ENCODE data around the gene E4F1.

E4F1 gene

DNA sequence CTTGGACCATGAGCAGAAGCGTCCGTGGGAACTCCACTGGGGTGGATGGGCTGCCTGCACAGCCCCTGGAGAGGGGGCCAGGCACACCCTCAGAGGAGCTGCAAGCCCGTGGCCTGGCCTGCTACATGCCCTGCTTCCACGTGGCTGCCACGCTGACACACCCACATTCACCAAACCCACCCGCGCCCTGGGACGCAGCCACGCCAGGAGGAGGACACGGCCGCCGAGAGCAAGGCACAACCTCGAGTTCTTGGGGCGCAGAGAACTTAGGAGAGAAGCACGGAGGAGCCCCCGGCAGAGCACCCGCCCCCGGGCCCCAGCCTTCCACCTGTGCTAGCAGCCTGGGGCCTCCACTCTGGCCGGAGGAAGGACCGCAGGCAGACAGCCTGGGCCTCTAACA lies 45.8 kb upstream of the E4F1 start:
- TF ChIP-seq, protein P1, sequence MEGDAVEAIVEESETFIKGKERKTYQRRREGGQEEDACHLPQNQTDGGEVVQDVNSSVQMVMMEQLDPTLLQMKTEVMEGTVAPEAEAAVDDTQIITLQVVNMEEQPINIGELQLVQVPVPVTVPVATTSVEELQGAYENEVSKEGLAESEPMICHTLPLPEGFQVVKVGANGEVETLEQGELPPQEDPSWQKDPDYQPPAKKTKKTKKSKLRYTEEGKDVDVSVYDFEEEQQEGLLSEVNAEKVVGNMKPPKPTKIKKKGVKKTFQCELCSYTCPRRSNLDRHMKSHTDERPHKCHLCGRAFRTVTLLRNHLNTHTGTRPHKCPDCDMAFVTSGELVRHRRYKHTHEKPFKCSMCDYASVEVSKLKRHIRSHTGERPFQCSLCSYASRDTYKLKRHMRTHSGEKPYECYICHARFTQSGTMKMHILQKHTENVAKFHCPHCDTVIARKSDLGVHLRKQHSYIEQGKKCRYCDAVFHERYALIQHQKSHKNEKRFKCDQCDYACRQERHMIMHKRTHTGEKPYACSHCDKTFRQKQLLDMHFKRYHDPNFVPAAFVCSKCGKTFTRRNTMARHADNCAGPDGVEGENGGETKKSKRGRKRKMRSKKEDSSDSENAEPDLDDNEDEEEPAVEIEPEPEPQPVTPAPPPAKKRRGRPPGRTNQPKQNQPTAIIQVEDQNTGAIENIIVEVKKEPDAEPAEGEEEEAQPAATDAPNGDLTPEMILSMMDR (IDR thresholded peaks at IDR 0.05; ENCODE audit: control insufficient read depth, extremely low read depth, insufficient read depth) = no peak
- DNase-seq (ENCODE audit: low read depth) = no peak
- H3K4me3 ChIP-seq (ENCODE audit: low read depth, low read length) = no peak overlapping the region

DNA sequence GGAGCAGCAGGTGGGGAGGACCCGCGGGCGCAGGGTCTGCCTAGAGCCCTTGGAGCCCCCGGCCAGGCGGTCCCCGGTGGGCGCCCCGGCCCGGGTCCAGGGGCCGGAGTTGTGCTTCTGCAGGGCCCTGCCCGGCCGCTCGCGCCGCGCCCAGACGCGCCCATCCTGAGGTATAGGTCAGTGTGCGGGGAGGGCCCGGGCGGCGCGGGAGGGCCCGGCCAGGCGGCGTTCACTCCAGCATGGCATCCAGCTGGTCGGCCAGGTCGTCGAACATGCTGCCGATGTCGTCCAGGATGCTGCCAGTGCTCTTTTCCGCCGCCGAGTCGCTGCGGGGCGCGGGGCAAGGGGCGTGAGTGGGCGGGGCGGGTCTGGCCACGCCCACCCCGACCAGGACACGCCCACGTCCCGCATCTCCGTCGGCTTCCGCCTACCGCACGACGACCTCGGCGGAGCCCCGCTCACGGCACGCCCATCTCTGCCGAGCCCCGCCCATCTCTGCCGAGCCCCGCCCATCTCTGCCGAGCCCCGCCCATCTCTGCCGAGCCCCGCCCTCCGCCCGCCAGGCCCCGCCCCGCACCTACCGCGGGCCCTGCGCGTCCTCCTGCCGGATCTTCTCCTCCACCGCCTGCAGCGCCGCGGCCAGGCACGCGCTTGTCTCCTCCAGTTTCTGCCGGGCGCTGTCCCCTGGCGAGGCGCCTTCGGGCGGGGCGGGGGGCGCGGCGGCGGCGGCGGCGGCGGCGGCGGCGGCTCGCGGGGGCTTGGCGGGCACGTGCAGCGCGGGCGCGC lies 44.9 kb upstream of the E4F1 start:
- H3K4me3 ChIP-seq (ENCODE audit: low read depth, low read length) = no peak overlapping the region
- DNase-seq (ENCODE audit: low read depth) = no peak

DNA sequence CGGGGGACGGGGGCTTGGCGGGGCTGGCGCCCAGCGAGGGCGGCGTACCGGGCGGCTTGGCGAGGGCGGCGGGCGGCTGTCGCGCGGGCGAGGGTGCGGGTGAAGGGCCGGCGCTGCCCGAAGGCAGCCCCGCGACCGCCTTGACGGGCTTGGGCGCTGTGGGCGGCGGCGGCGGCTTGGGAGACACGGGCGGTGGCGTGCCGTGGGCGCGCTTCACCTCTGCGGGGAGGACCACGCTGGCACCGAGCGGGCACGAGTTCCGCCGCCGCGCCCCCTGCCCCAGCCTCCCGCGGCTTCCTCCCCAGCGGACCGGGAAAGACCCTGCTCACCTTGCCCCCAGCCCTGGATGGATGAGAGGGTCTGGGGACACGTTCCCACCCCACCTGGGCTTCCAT lies 44.3 kb upstream of the E4F1 start:
- DNase-seq (ENCODE audit: low read depth) = no peak
- TF ChIP-seq, protein P1 (IDR thresholded peaks at IDR 0.05; ENCODE audit: control insufficient read depth, extremely low read depth, insufficient read depth) = no peak
- no peak overlapping the region for H3K4me3 ChIP-seq (ENCODE audit: low read depth, low read length)

More for the DNA sequence above, 44.9 kb upstream of the E4F1 start:
- TF ChIP-seq, protein P1 (IDR thresholded peaks at IDR 0.05; ENCODE audit: control insufficient read depth, extremely low read depth, insufficient read depth) = no peak

DNA sequence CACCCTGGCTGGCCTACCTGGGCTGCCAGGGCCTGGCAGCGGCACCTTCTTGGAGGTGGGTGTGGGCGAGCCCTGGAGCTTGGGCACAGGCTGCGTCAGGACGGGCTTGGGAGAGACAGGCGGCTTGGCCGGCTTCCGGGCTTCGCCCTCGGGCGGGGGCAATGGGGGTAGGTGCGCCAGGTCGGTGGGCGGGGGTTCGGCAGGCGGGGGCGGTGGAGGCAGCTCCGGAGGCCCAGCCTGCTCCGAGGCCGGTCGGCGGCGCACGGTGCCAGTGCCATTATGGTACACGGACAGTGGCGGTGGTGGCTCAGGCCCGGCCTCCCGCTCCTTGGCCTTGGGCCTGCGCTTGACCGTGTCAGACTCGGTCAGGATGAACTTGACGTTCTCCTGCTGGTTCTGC lies 43.8 kb upstream of the E4F1 start:
- DNase-seq (ENCODE audit: low read depth) = no peak
- TF ChIP-seq, protein P1 (IDR thresholded peaks at IDR 0.05; ENCODE audit: control insufficient read depth, extremely low read depth, insufficient read depth) = no peak
- no peak overlapping the region for H3K4me3 ChIP-seq (ENCODE audit: low read depth, low read length)

DNA sequence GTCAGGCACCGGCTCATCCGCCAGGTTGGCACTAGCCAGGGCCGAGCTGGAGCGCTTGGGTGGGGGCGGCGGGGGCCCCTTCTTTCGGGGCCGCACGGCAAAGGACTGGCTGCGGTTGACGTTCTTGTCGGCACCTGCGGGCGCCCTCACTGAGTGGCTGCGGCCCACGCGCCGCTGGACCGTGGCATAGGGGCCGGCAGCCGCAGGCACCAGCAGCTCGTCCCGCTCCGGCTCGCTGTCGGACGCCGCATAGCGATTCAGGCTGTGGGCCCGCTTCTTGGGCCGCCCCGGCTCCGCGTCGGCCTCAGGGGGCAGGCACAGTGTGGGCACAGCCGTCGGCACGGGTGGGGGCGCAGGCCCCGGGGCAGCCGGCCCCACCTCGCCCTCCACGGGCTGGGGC lies 42.9 kb upstream of the E4F1 start:
- TF ChIP-seq, protein P1 (IDR thresholded peaks at IDR 0.05; ENCODE audit: control insufficient read depth, extremely low read depth, insufficient read depth) = no peak
- H3K4me3 ChIP-seq (ENCODE audit: low read depth, low read length) = no peak overlapping the region
- no peak for DNase-seq (ENCODE audit: low read depth)

DNA sequence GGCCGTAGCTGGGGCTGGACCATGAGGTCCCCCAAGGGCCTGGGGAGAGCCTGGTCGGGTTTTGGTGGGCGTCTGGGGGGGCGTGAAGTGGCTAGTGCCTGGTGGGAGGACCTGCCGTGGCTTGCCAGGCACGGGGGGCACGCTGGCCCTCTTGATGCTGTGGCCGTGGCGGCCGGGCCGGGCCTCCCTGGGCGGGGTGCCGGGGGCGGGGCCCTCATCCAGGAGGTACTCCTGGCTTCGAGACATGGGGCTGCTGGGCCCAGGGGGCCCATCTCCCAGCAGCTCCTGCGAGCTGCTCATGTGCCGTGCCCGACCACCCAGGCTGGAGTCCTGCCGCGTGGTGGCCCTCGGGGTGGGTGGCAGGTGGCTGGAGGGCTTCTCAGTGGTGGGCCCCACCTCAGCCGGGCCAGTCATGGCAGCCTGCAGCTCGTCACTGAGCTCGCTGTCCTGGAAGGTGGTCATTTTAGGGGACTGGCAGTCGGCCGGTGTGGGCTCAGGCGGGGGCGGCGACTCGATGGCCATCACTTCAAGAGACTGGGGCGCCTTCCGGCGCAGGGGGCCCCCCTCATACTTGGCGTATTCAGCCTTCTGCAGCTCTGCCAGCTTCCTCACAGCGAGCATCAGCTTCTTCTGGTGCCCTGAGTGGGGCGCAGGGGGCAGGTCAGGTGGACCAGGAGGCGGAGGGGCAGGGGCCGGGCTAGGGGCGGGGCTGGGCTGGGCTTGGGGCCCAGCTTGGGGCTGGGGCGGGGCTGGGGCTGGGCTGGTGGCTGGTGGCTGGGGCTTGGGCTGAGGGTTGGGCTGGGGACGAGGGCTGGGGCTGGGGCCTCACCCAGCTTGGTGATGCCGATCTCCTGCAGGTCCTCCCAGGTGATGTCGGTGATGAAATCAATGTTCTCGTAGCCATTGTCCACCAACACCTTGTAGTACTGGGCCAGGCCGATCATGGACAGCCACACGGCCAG lies 42.1 kb upstream of the E4F1 start:
- DNase-seq (ENCODE audit: low read depth) = no peak
- H3K4me3 ChIP-seq (ENCODE audit: low read depth, low read length) = no peak overlapping the region
- TF ChIP-seq, protein P1 (IDR thresholded peaks at IDR 0.05; ENCODE audit: control insufficient read depth, extremely low read depth, insufficient read depth) = no peak

Measured in LNCaP clone FGC (cell line).